Muscle layer of duodenum (tissue), 2 donors: ENCODE measurements around the gene IGSF9.
"Not testable (repeated sequence)": the region's sequence is repeated elsewhere in the genome, so short reads cannot be mapped to it uniquely, and the experiment has no call there.

ENCODE experiments used
- H3K27ac ChIP-seq: one replicate; pipeline ENCODE4 v1.7.0; 2013; ENCODE audit warnings: mild to moderate bottlenecking, low read length
- H3K27me3 ChIP-seq: one replicate; pipeline ENCODE4 v1.7.0; 2013; ENCODE audit warnings: low read depth, mild to moderate bottlenecking, control low read depth, low read length
- H3K36me3 ChIP-seq, 2 donors: one replicate each; pipeline ENCODE4 v1.7.0; 2013; ENCODE audit warnings: low read length in 2 of 2, control low read depth in 1 of 2, mild to moderate bottlenecking in 1 of 2; ENCODE audit not compliant: insufficient read depth in 2 of 2, control insufficient read depth in 1 of 2
- H3K4me1 ChIP-seq, 2 donors: one replicate each; pipeline ENCODE4 v1.7.0; 2013; ENCODE audit warnings: low read length in 2 of 2, mild to moderate bottlenecking in 2 of 2, control low read depth in 1 of 2, moderate library complexity in 1 of 2; ENCODE audit not compliant: insufficient read depth in 2 of 2, control insufficient read depth in 1 of 2
- H3K4me3 ChIP-seq, 2 donors: one replicate each; pipeline ENCODE4 v1.7.0; 2013; ENCODE audit warnings: low read length in 2 of 2, low read depth in 1 of 2, mild to moderate bottlenecking in 1 of 2
- H3K9me3 ChIP-seq, 2 donors: one replicate each; pipeline ENCODE4 v1.7.0; 2013; ENCODE audit warnings: low read length in 2 of 2, control low read depth in 1 of 2, mild to moderate bottlenecking in 1 of 2; ENCODE audit not compliant: control insufficient read depth in 1 of 2
- donor health status: healthy.

IGSF9 gene

GRCh38 chr1:159917533-159918351, 27.7 kb downstream of the IGSF9 start:
- H3K36me3 ChIP-seq = peaks cover 36 to 37% of the 10 kb centered on the region in 2 donors
- H3K27ac ChIP-seq = no peak overlapping the region
- H3K9me3 ChIP-seq = no peaks in the 10 kb centered on the region
- H3K27me3 ChIP-seq = no peaks in the 10 kb centered on the region
- no peak overlapping the region for H3K4me3 ChIP-seq
- peaks cover 20 to 49% of the 10 kb centered on the region in 2 donors for H3K4me1 ChIP-seq

- Histone ChIP-seq H3K4me1 (peaks cover 9 to 37% of the 10 kb centered on the region in 2 donors), H3K27ac (no peak overlapping the region), H3K4me3 (no peak overlapping the region), H3K27me3 (no peaks in the 10 kb centered on the region), H3K9me3 (no peaks in the 10 kb centered on the region), H3K36me3 (peaks cover 36 to 37% of the 10 kb centered on the region in 2 donors)
Observed at GRCh38 chr1:159916242-159917051, 29.0 kb downstream of the IGSF9 start.

GRCh38 chr1:159915571-159916241, 29.7 kb downstream of the IGSF9 start:
- no peaks in the 10 kb centered on the region for H3K27me3 ChIP-seq
- H3K27ac ChIP-seq = no peak overlapping the region
- H3K4me3 ChIP-seq = no peak overlapping the region
- peaks cover 32 to 36% of the 10 kb centered on the region in 2 donors for H3K36me3 ChIP-seq
- H3K9me3 ChIP-seq = no peaks in the 10 kb centered on the region
- H3K4me1 ChIP-seq = peaks cover 5 to 42% of the 10 kb centered on the region in 2 donors

GRCh38 chr1:159914252-159915018, 31.0 kb downstream of the IGSF9 start:
- H3K4me1 ChIP-seq = peaks cover 11 to 39% of the 10 kb centered on the region in 2 donors
- no peak overlapping the region for H3K27ac ChIP-seq
- H3K4me3 ChIP-seq = no peak overlapping the region
- no peaks in the 10 kb centered on the region for H3K27me3 ChIP-seq
- peaks cover 19 to 23% of the 10 kb centered on the region in 2 donors for H3K36me3 ChIP-seq
- no peaks in the 10 kb centered on the region for H3K9me3 ChIP-seq

GRCh38 chr1:159913451-159914192, 31.8 kb downstream of the IGSF9 start:
- Histone ChIP-seq H3K27ac (peak overlapping the region; percentile 4), H3K4me1 (peaks cover 11 to 31% of the 10 kb centered on the region in 2 donors), H3K27me3 (no peaks in the 10 kb centered on the region)

GRCh38 chr1:159911326-159912070, 33.9 kb downstream of the IGSF9 start:
- no peaks in the 10 kb centered on the region for H3K27me3 ChIP-seq
- H3K36me3 ChIP-seq = peaks cover 0 to 2% of the 10 kb centered on the region in 2 donors
- no peak overlapping the region for H3K4me3 ChIP-seq
- H3K4me1 ChIP-seq = peaks cover 10 to 23% of the 10 kb centered on the region in 2 donors
- no peaks in the 10 kb centered on the region for H3K9me3 ChIP-seq
- H3K27ac ChIP-seq = peak overlapping the region; percentile 34

More at GRCh38 chr1:159913451-159914192, 31.8 kb downstream of the IGSF9 start:
- Histone ChIP-seq H3K9me3 (no peaks in the 10 kb centered on the region), H3K36me3 (peaks cover 12 to 15% of the 10 kb centered on the region in 2 donors), H3K4me3 (no peak overlapping the region)

GRCh38 chr1:159908031-159908940, 37.1 kb downstream of the IGSF9 start:
- H3K27ac ChIP-seq = no peak overlapping the region
- no peaks in the 10 kb centered on the region for H3K27me3 ChIP-seq
- peaks cover 6 to 17% of the 10 kb centered on the region in 2 donors for H3K4me1 ChIP-seq
- H3K36me3 ChIP-seq = no peaks in the 10 kb centered on the region
- H3K4me3 ChIP-seq = no peak overlapping the region
- H3K9me3 ChIP-seq = peaks cover 0 to 4% of the 10 kb centered on the region in 2 donors

GRCh38 chr1:159906960-159907359, 38.5 kb downstream of the IGSF9 start:
- peaks cover 0 to 4% of the 10 kb centered on the region in 2 donors for H3K9me3 ChIP-seq

GRCh38 chr1:159904036-159904435, 41.4 kb downstream of the IGSF9 start:
- not testable (repeated sequence) for H3K4me3 ChIP-seq, H3K27me3 ChIP-seq, H3K27ac ChIP-seq, H3K36me3 ChIP-seq, H3K9me3 ChIP-seq
- H3K4me1 ChIP-seq = peaks cover 5 to 15% of the 10 kb centered on the region in 2 donors

More at GRCh38 chr1:159906960-159907359, 38.5 kb downstream of the IGSF9 start:
- Histone ChIP-seq H3K4me1 (peaks cover 6 to 17% of the 10 kb centered on the region in 2 donors), H3K27me3 (no peaks in the 10 kb centered on the region), H3K36me3 (no peaks in the 10 kb centered on the region), H3K4me3 (no peak overlapping the region), H3K27ac (no peak overlapping the region)
